Measurements from ENCODE around the gene LIPI. TPM values are rescaled to one million over a fixed set of nuclear protein-coding genes. Genes with fewer than 3 reads are reported as not detected.

Gene LIPI
- total RNA-seq, 2 experiments from 2014 or later, result not detected

- ChIA-PET POLR2A (interaction anchor here (0.7 to 1.0 kb wide), 3 partner anchors 24 to 1778 kb away, joined by 3 read pairs; partner anchors contain the start of gene RBM11), CTCF (ENCODE audit: unreplicated experiment) (no interaction called here)
- Histone ChIP-seq H4K20me1 (ENCODE audit: insufficient read depth, low read length) (no peaks in the 10 kb centered on the region), H3K9me3 (ENCODE audit: low read length) (no peaks in the 10 kb centered on the region), H3K9me2 (ENCODE audit: insufficient read depth, low read length) (no peaks in the 10 kb centered on the region), H3K79me2 (ENCODE audit: insufficient read depth, low read depth, low read length) (no peaks in the 10 kb centered on the region), H2AFZ (ENCODE audit: low read length) (no peak overlapping the region), H3K4me2 (ENCODE audit: low read length) (no peak overlapping the region), H3K27ac (ENCODE audit: low read depth, low read length, poor library complexity, severe bottlenecking) (no peak overlapping the region), H3K36me3 (ENCODE audit: insufficient read depth, low read length) (no peaks in the 10 kb centered on the region), H3K4me1 (ENCODE audit: insufficient read depth, low read length, poor library complexity, severe bottlenecking) (no peaks in the 10 kb centered on the region), H3K4me3 (ENCODE audit: low read depth, low read length, poor library complexity, severe bottlenecking) (no peak overlapping the region)
- intact Hi-C loops (cut with micrococcal nuclease; ENCODE audit: unreplicated experiment), result no loop called here
- TF ChIP-seq CTCF (conservative IDR thresholded peaks at IDR 0.05; ENCODE audit: low read length) (no peak), EZH2phosphoT487 (IDR thresholded peaks at IDR 0.05; ENCODE audit: borderline replicate concordance, low read depth, low read length) (no peak)
- no TSS peak for BruUV-seq (replicated peaks)
- DNase-seq (ENCODE audit: low spot score), result no peak
These were observed 28.5 kb upstream of the LIPI start for GRCh38 chr21:14239281-14239680.

GRCh38 chr21:14236180-14236579, 25.4 kb upstream of the LIPI start:
- no peak overlapping the region for H3K4me2 ChIP-seq (ENCODE audit: low read length)
- no peak overlapping the region for H3K4me3 ChIP-seq (ENCODE audit: low read depth, low read length, poor library complexity, severe bottlenecking)
- H3K79me2 ChIP-seq (ENCODE audit: insufficient read depth, low read depth, low read length), result no peaks in the 10 kb centered on the region
- POLR2A ChIA-PET, result no interaction called here
- no peaks in the 10 kb centered on the region for H3K4me1 ChIP-seq (ENCODE audit: insufficient read depth, low read length, poor library complexity, severe bottlenecking)
- no TSS peak for BruUV-seq (replicated peaks)
- no peak for DNase-seq (ENCODE audit: low spot score)
- CTCF ChIA-PET (ENCODE audit: unreplicated experiment), result no interaction called here
- H3K27ac ChIP-seq (ENCODE audit: low read depth, low read length, poor library complexity, severe bottlenecking), result no peak overlapping the region
- no peak for TF ChIP-seq EZH2phosphoT487 (IDR thresholded peaks at IDR 0.05; ENCODE audit: borderline replicate concordance, low read depth, low read length)
- TF ChIP-seq CTCF (conservative IDR thresholded peaks at IDR 0.05; ENCODE audit: low read length), result no peak
- intact Hi-C loops (cut with micrococcal nuclease; ENCODE audit: unreplicated experiment), result no loop called here
- H3K36me3 ChIP-seq (ENCODE audit: insufficient read depth, low read length), result no peaks in the 10 kb centered on the region
- H3K9me2 ChIP-seq (ENCODE audit: insufficient read depth, low read length), result no peaks in the 10 kb centered on the region
- H2AFZ ChIP-seq (ENCODE audit: low read length), result no peak overlapping the region
- no peaks in the 10 kb centered on the region for H4K20me1 ChIP-seq (ENCODE audit: insufficient read depth, low read length)
- H3K9me3 ChIP-seq (ENCODE audit: low read length), result no peaks in the 10 kb centered on the region

- ChIA-PET POLR2A (no interaction called here), CTCF (ENCODE audit: unreplicated experiment) (no interaction called here)
- Histone ChIP-seq H3K4me2 (ENCODE audit: low read length) (no peak overlapping the region), H3K4me3 (ENCODE audit: low read depth, low read length, poor library complexity, severe bottlenecking) (no peak overlapping the region), H3K9me3 (ENCODE audit: low read length) (no peaks in the 10 kb centered on the region), H2AFZ (ENCODE audit: low read length) (no peak overlapping the region), H3K27ac (ENCODE audit: low read depth, low read length, poor library complexity, severe bottlenecking) (no peak overlapping the region), H3K36me3 (ENCODE audit: insufficient read depth, low read length) (no peaks in the 10 kb centered on the region), H3K79me2 (ENCODE audit: insufficient read depth, low read depth, low read length) (no peaks in the 10 kb centered on the region), H4K20me1 (ENCODE audit: insufficient read depth, low read length) (no peaks in the 10 kb centered on the region), H3K4me1 (ENCODE audit: insufficient read depth, low read length, poor library complexity, severe bottlenecking) (no peaks in the 10 kb centered on the region), H3K9me2 (ENCODE audit: insufficient read depth, low read length) (no peaks in the 10 kb centered on the region)
- intact Hi-C loops (cut with micrococcal nuclease; ENCODE audit: unreplicated experiment), result no loop called here
- TF ChIP-seq EZH2phosphoT487 (IDR thresholded peaks at IDR 0.05; ENCODE audit: borderline replicate concordance, low read depth, low read length), result no peak
- TF ChIP-seq CTCF (conservative IDR thresholded peaks at IDR 0.05; ENCODE audit: low read length), result no peak
- no TSS peak for BruUV-seq (replicated peaks)
- DNase-seq (ENCODE audit: low spot score), result no peak
These were observed 24.3 kb upstream of the LIPI start for GRCh38 chr21:14235101-14235500.

Measured in OCI-LY7 (cell line).